IMR-90 (cell line): Measurements from ENCODE around the gene DAPK1. TPM values are rescaled to one million over a fixed set of nuclear protein-coding genes. Genes with fewer than 3 reads are reported as not detected.

Experiments used
- ATAC-seq: fragments of 200-7000 bp; cut with Tn5 transposase; 2 replicates; pipeline ENCODE4 v1.9.1; 2020; ENCODE audit warnings: low read depth, mild to moderate bottlenecking, moderate library complexity
- BruUV-seq: library from RNA; stranded (reverse); fragments of 400-500 nt; replicated peaks from 2 replicates; lab custom pipeline; 2021; lab: Mats Ljungman, UMichigan
- CTCF ChIA-PET: fragments of 300-600 bp; formaldehyde crosslinking; extraction: SDS; loops from one replicate; lab custom pipeline; 2021; ENCODE audit warnings: antibody characterized with exemption; lab: Yijun Ruan, JAX
- POLR2A ChIA-PET: fragments of 300-600 bp; sonication (Branson Sonifier 250); formaldehyde crosslinking; loops from one replicate; lab custom pipeline; 2022; ENCODE audit warnings: antibody characterized with exemption; ENCODE audit not compliant: unreplicated experiment; lab: Charles Lee
- DNase-seq: peaks from one replicate; pipeline ENCODE4 v3.0.0; 2013
- H2AFZ ChIP-seq: replicated peaks from 2 replicates; pipeline ENCODE3; 2013; ENCODE audit warnings: low read length, mild to moderate bottlenecking; ENCODE audit not compliant: poor library complexity
- H2AK5ac ChIP-seq: 2 replicates; pipeline ENCODE4 v1.6.1; 2013; ENCODE audit warnings: low read depth, low read length, inconsistent platforms
- H2AK9ac ChIP-seq: replicated peaks from 2 replicates; pipeline ENCODE3; 2013; ENCODE audit warnings: mild to moderate bottlenecking, low read depth, low read length, moderate library complexity; ENCODE audit not compliant: poor library complexity
- H2BK120ac ChIP-seq: 2 replicates; pipeline ENCODE4 v1.6.1; 2013; ENCODE audit warnings: low read depth, low read length, inconsistent platforms
- H2BK15ac ChIP-seq: 3 replicates; pipeline ENCODE4 v1.6.1; 2013; ENCODE audit warnings: low read depth, low read length, inconsistent platforms
- H2BK20ac ChIP-seq: 2 replicates; pipeline ENCODE4 v1.6.1; 2013; ENCODE audit warnings: low read depth, mild to moderate bottlenecking, inconsistent platforms, low read length, moderate library complexity
- H2BK5ac ChIP-seq: 2 replicates; pipeline ENCODE4 v1.6.1; 2013; ENCODE audit warnings: mild to moderate bottlenecking, low read depth, low read length, inconsistent platforms; ENCODE audit not compliant: poor library complexity, severe bottlenecking
- H3K14ac ChIP-seq: replicated peaks from 2 replicates; pipeline ENCODE4 v1.6.1; 2013; ENCODE audit warnings: low read depth, low read length, inconsistent platforms
- H3K18ac ChIP-seq: 2 replicates; pipeline ENCODE4 v1.6.1; 2013; ENCODE audit warnings: low read depth, low read length, control low read depth
- H3K23ac ChIP-seq: 2 replicates; pipeline ENCODE4 v1.6.1; 2013; ENCODE audit warnings: low read depth, low read length, inconsistent platforms
- H3K27ac ChIP-seq: 2 replicates; pipeline ENCODE4 v1.5.1; 2013; ENCODE audit warnings: mild to moderate bottlenecking, control low read depth, low read length; ENCODE audit not compliant: insufficient read depth
- H3K27me3 ChIP-seq: 2 replicates; pipeline ENCODE4 v1.6.1; 2013; ENCODE audit warnings: low read length; ENCODE audit not compliant: control insufficient read depth, insufficient read depth
- H3K36me3 ChIP-seq: 2 replicates; pipeline ENCODE4 v1.6.1; 2013; ENCODE audit warnings: low read length, mixed read lengths; ENCODE audit not compliant: control insufficient read depth, insufficient read depth
- H3K4ac ChIP-seq: 2 replicates; pipeline ENCODE4 v1.6.1; 2013; ENCODE audit warnings: low read depth, low read length, inconsistent platforms
- H3K4me1 ChIP-seq: 2 replicates; pipeline ENCODE4 v1.6.1; 2013; ENCODE audit warnings: low read length, mixed read lengths; ENCODE audit not compliant: control insufficient read depth, insufficient read depth
- H3K4me2 ChIP-seq: 2 replicates; pipeline ENCODE4 v1.6.1; 2013; ENCODE audit warnings: low read depth, mild to moderate bottlenecking, control low read depth, low read length, moderate library complexity
- H3K4me3 ChIP-seq: 2 replicates; pipeline ENCODE4 v1.5.1; 2013; ENCODE audit warnings: low read depth, mild to moderate bottlenecking, control low read depth, low read length, moderate library complexity; ENCODE audit not compliant: insufficient read depth
- H3K56ac ChIP-seq: 2 replicates; pipeline ENCODE4 v1.6.1; 2013; ENCODE audit warnings: low read length, inconsistent platforms; ENCODE audit not compliant: insufficient read depth; ENCODE audit errors: extremely low read depth
- H3K79me1 ChIP-seq, 2 experiments: 2 replicates each; pipeline ENCODE4 v1.6.1; 2013; ENCODE audit warnings: low read length in 2 of 2, inconsistent platforms in 1 of 2, low read depth in 1 of 2
- H3K9ac ChIP-seq: 2 replicates; pipeline ENCODE4 v1.6.1; 2013; ENCODE audit warnings: low read depth, low read length, control low read depth
- H3K9me1 ChIP-seq: 2 replicates; pipeline ENCODE4 v1.6.1; 2013; ENCODE audit warnings: low read length, inconsistent platforms; ENCODE audit not compliant: insufficient read depth
- H3K9me3 ChIP-seq: 2 replicates; pipeline ENCODE4 v1.6.1; 2013; ENCODE audit warnings: low read length; ENCODE audit not compliant: control insufficient read depth, insufficient read depth
- H4K20me1 ChIP-seq: 2 replicates; pipeline ENCODE4 v1.6.1; 2013; ENCODE audit warnings: low read length, inconsistent platforms; ENCODE audit not compliant: insufficient read depth
- H4K5ac ChIP-seq: 2 replicates; pipeline ENCODE4 v1.6.1; 2013; ENCODE audit warnings: mild to moderate bottlenecking, low read depth, low read length, control low read depth
- H4K8ac ChIP-seq, 2 experiments: 2 replicates each; pipeline ENCODE4 v1.6.1; 2013; ENCODE audit warnings: low read depth in 2 of 2, low read length in 2 of 2, control low read depth in 1 of 2, inconsistent platforms in 1 of 2
- H4K91ac ChIP-seq: 2 replicates; pipeline ENCODE4 v1.6.1; 2013; ENCODE audit warnings: low read depth, low read length, inconsistent platforms; ENCODE audit not compliant: insufficient read depth
- CEBPB ChIP-seq: IDR thresholded peaks from 2 replicates; pipeline ENCODE4 v1.6.1; 2012; ENCODE audit warnings: low read depth, low read length, improper control_type of control experiment
- CHD1 ChIP-seq: IDR thresholded peaks from 2 replicates; pipeline ENCODE4 v1.6.1; 2012; ENCODE audit warnings: low read depth, low read length, improper control_type of control experiment
- CTCF ChIP-seq: conservative IDR thresholded peaks from 2 replicates; pipeline ENCODE4 v1.5.1; 2012; ENCODE audit warnings: mild to moderate bottlenecking, low read depth, low read length, improper control_type of control experiment
- ELK1 ChIP-seq: fragments of 150-350 bp; IDR thresholded peaks from 2 replicates; pipeline ENCODE4 v1.6.1; 2016; ENCODE audit warnings: low read depth, mild to moderate bottlenecking, low read length, moderate library complexity, borderline replicate concordance
- FOS ChIP-seq: fragments of 150-350 bp; IDR thresholded peaks from 2 replicates; pipeline ENCODE4 v1.6.1; 2016; ENCODE audit warnings: low read depth, low read length
- MAFK ChIP-seq: IDR thresholded peaks from 2 replicates; pipeline ENCODE4 v1.6.1; 2012; ENCODE audit warnings: low read depth, low read length, improper control_type of control experiment
- MXI1 ChIP-seq: IDR thresholded peaks from 2 replicates; pipeline ENCODE4 v1.6.1; 2012; ENCODE audit warnings: low read depth, mild to moderate bottlenecking, low read length, moderate library complexity, borderline replicate concordance
- NFE2L2 ChIP-seq: fragments of 150-350 bp; IDR thresholded peaks from 2 replicates; pipeline ENCODE4 v1.6.1; 2016; ENCODE audit warnings: low read depth, mild to moderate bottlenecking, low read length
- POLR2A ChIP-seq: IDR thresholded peaks from 2 replicates; pipeline ENCODE4 v1.6.1; 2012; ENCODE audit warnings: mild to moderate bottlenecking, low read depth, low read length
- RCOR1 ChIP-seq: IDR thresholded peaks from 2 replicates; pipeline ENCODE4 v1.6.1; 2012; ENCODE audit warnings: mild to moderate bottlenecking, low read length, improper control_type of control experiment; ENCODE audit not compliant: insufficient replicate concordance
- RFX5 ChIP-seq: IDR thresholded peaks from 2 replicates; pipeline ENCODE4 v1.8.0; 2012; ENCODE audit warnings: low read depth, mild to moderate bottlenecking, low read length, moderate library complexity
- SMC3 ChIP-seq: fragments of 150-350 bp; IDR thresholded peaks from 2 replicates; pipeline ENCODE4 v1.6.1; 2016; ENCODE audit warnings: low read depth, mild to moderate bottlenecking, antibody characterized with exemption, low read length, moderate library complexity
- USF2 ChIP-seq: fragments of 150-350 bp; IDR thresholded peaks from 2 replicates; pipeline ENCODE4 v1.6.1; 2017; ENCODE audit warnings: mild to moderate bottlenecking, antibody characterized with exemption, low read length, low read depth
- WGBS, 2 experiments: methylation state at CpG; one replicate each; pipeline versions ENCODE4 v1.1.5 to v1.1.7; 2013; ENCODE audit warnings: missing lambda C conversion rate in 2 of 2; ENCODE audit not compliant: insufficient read length in 1 of 2; ENCODE audit errors: extremely low coverage in 2 of 2; 5-methylcytosine and 5-hydroxymethylcytosine counted together
- dilution Hi-C: fragments of 300-500 bp; cut with HindIII; formaldehyde crosslinking; loops from one replicate; pipeline ENCODE4 v1.14.3; 2018; ENCODE audit warnings: low sequenced_read_pairs; ENCODE audit not compliant: unreplicated experiment
- in situ Hi-C: fragments of 300-500 bp; cut with MboI; formaldehyde crosslinking; loops from 3 replicates; pipeline ENCODE4 v1.14.3; 2019; ENCODE audit warnings: low sequenced_read_pairs, inconsistent platforms, mixed read lengths
- intact Hi-C: fragments of 100-400 bp; cut with micrococcal nuclease; formaldehyde crosslinking; loops from 2 replicates; pipeline ENCODE4 v1.10.0; 2022
- polyA plus RNA-seq, 3 experiments: library from polyadenylated mRNA; depleted of rRNA; stranded (reverse); fragments of >200 nt; gene quantifications; 2 replicates each; pipeline ENCODE4 v1.2.3, GENCODE V29; 2012; ENCODE audit warnings: low replicate concordance in 1 of 3
- total RNA-seq: library from RNA; depleted of rRNA; stranded (reverse); fragments of >200 nt; gene quantifications from 2 replicates; pipeline ENCODE4 v1.2.3, GENCODE V29; 2012

DAPK1 gene
- total and polyA plus RNA-seq, 2 of the 4 experiments (the other 2 are of a cell fraction): under 0.01 to 0.03 TPM

GRCh38 chr9:87534036-87534435 is 36.4 kb downstream of the DAPK1 start:
- H2AK5ac ChIP-seq: no peak overlapping the region
- intact Hi-C loops: no loop called here
- dilution Hi-C loops: no loop called here
- H4K8ac ChIP-seq: no peak overlapping the region
- H3K4me2 ChIP-seq: no peak overlapping the region
- no peak overlapping the region for H3K4ac ChIP-seq
- no peaks in the 10 kb centered on the region for H3K9me3 ChIP-seq
- H3K9me1 ChIP-seq: no peaks in the 10 kb centered on the region
- in situ Hi-C loops: no loop called here
- no peaks in the 10 kb centered on the region for H3K4me1 ChIP-seq
- H2BK120ac ChIP-seq: no peak overlapping the region
- H4K5ac ChIP-seq: no peak overlapping the region
- ATAC-seq (no peak), DNase-seq (no peak)
- no peak overlapping the region for H2BK5ac ChIP-seq
- H3K27ac ChIP-seq: no peak overlapping the region
- no peak overlapping the region for H3K4me3 ChIP-seq
- no peak overlapping the region for H2BK20ac ChIP-seq
- CTCF ChIA-PET: interaction anchor here (0.6 kb wide), 1 partner anchor 26 kb away, joined by 5 read pairs; no protein-coding TSS in a partner anchor
- H3K9ac ChIP-seq: no peak overlapping the region
- H2AK9ac ChIP-seq: no peak overlapping the region
- no peaks in the 10 kb centered on the region for H3K79me1 ChIP-seq
- H2AFZ ChIP-seq: no peak overlapping the region
- H3K23ac ChIP-seq: no peak overlapping the region
- H3K18ac ChIP-seq: no peak overlapping the region
- WGBS, 2 experiments: no CpG with 5 or more reads among the region's 4 CpGs
- no peak overlapping the region for H3K56ac ChIP-seq
- H3K27me3 ChIP-seq: peaks cover 2% of the 10 kb centered on the region; the same call in 1 of the 2 replicates
- H4K20me1 ChIP-seq: no peaks in the 10 kb centered on the region
- POLR2A ChIA-PET: no interaction called here
- H4K91ac ChIP-seq: no peak overlapping the region
- no peak overlapping the region for H3K14ac ChIP-seq
- TF ChIP-seq CTCF (no peak), FOS (no peak), CHD1 (no peak), NFE2L2 (no peak), MAFK (no peak), SMC3 (no peak), USF2 (no peak), RFX5 (no peak), ELK1 (no peak), MXI1 (no peak), RCOR1 (no peak), CEBPB (no peak), POLR2A (no peak)
- H3K36me3 ChIP-seq: no peaks in the 10 kb centered on the region
- H2BK15ac ChIP-seq: no peak overlapping the region
- BruUV-seq: no TSS peak
